Thymus (tissue), 11 donors: ENCODE data around the gene TUG1. TPM values are rescaled to one million over a fixed set of nuclear protein-coding genes. Genes with fewer than 3 reads are reported as not detected.

Experiments
- DNase-seq, 9 donors: peaks; one replicate each; pipeline ENCODE4 v3.0.0-alpha.2; 2013; ENCODE audit warnings: low spot score in 9 of 9, low read depth in 6 of 9, missing footprints in 1 of 9
- H3K27ac ChIP-seq, 2 donors: one replicate each; pipeline ENCODE4 v1.5.1; 2013; ENCODE audit warnings: control low read depth in 1 of 2, low read depth in 1 of 2, low read length in 1 of 2, mild to moderate bottlenecking in 1 of 2, moderate library complexity in 1 of 2
- H3K27me3 ChIP-seq, 2 donors: one replicate each; pipeline ENCODE4 v1.5.1; 2013; ENCODE audit warnings: low read length in 1 of 2; ENCODE audit not compliant: control insufficient read depth in 2 of 2, insufficient read depth in 1 of 2
- H3K36me3 ChIP-seq, 2 donors: one replicate each; pipeline ENCODE4 v1.5.1; 2013; ENCODE audit warnings: low read length in 1 of 2, mild to moderate bottlenecking in 1 of 2, moderate library complexity in 1 of 2; ENCODE audit not compliant: control insufficient read depth in 2 of 2, insufficient read depth in 2 of 2
- H3K4me1 ChIP-seq, 2 donors: one replicate each; pipeline ENCODE4 v1.5.1; 2013; ENCODE audit warnings: low read length in 2 of 2; ENCODE audit not compliant: control insufficient read depth in 2 of 2, insufficient read depth in 2 of 2
- H3K4me3 ChIP-seq, 2 donors: one replicate each; pipeline ENCODE4 v1.5.1; 2013; ENCODE audit warnings: low read length in 2 of 2, control low read depth in 1 of 2, mild to moderate bottlenecking in 1 of 2
- H3K9me3 ChIP-seq, 2 donors: one replicate each; pipeline ENCODE4 v1.5.1; 2013; ENCODE audit warnings: low read length in 1 of 2, mild to moderate bottlenecking in 1 of 2; ENCODE audit not compliant: control insufficient read depth in 2 of 2, insufficient read depth in 1 of 2
- WGBS: extraction: QIAGEN DNeasy Blood & Tissue Kit; methylation state at CpG from one replicate; pipeline ENCODE4 v1.1.7; 2013; 5-methylcytosine and 5-hydroxymethylcytosine counted together
- polyA plus RNA-seq: library from polyadenylated mRNA; stranded (reverse); fragments of 200-250 nt; gene quantifications from one replicate; pipeline ENCODE4 v1.2.3, GENCODE V29; 2013
- total RNA-seq: library from RNA; stranded (reverse); fragments of 120-200 nt; gene quantifications from one replicate; pipeline ENCODE4 v1.2.4, GENCODE V29; 2013
- donor health status: healthy.

TUG1 gene
- total and polyA plus RNA-seq, 2 donors: 58.2 to 65.5 TPM

GRCh38 chr22:30926706-30927105 is 42.4 kb upstream of the TUG1 start:
- H3K36me3 ChIP-seq: peaks cover 39 to 48% of the 10 kb centered on the region in 2 donors
- DNase-seq: no peak
- H3K27ac ChIP-seq: no peak overlapping the region
- H3K27me3 ChIP-seq: peaks cover 0 to 8% of the 10 kb centered on the region in 2 donors
- H3K4me3 ChIP-seq: no peak overlapping the region
- 97% methylated on average over 4 of the region's 4 CpGs for WGBS
- H3K4me1 ChIP-seq: peaks cover 0 to 6% of the 10 kb centered on the region in 2 donors
- H3K9me3 ChIP-seq: peaks cover 0 to 4% of the 10 kb centered on the region in 2 donors

- Histone ChIP-seq H3K27me3 (no peaks in the 10 kb centered on the region), H3K4me3 (no peak overlapping the region), H3K9me3 (no peaks in the 10 kb centered on the region), H3K4me1 (no peaks in the 10 kb centered on the region), H3K36me3 (peaks cover 48 to 59% of the 10 kb centered on the region in 2 donors), H3K27ac (no peak overlapping the region)
- no peak for DNase-seq
- 97% methylated on average over 10 of the region's 10 CpGs for WGBS
Measured at GRCh38 chr22:30927806-30928205, 41.3 kb upstream of the TUG1 start.

- Histone ChIP-seq H3K9me3 (no peaks in the 10 kb centered on the region), H3K4me3 (no peak overlapping the region), H3K27ac (no peak overlapping the region), H3K27me3 (no peaks in the 10 kb centered on the region), H3K36me3 (peaks cover 54 to 65% of the 10 kb centered on the region in 2 donors), H3K4me1 (no peaks in the 10 kb centered on the region)
- whole genome bisulfite sequencing: over 99% methylated on average over 6 of the region's 6 CpGs
- DNase-seq: no peak
Measured at GRCh38 chr22:30928401-30928800, 40.7 kb upstream of the TUG1 start.

- H3K9me3 ChIP-seq: no peaks in the 10 kb centered on the region
- no peak overlapping the region for H3K4me3 ChIP-seq
- DNase-seq: no peak
- over 99% methylated on average over 3 of the region's 3 CpGs for WGBS
- H3K4me1 ChIP-seq: no peaks in the 10 kb centered on the region
- peaks cover 66 to 77% of the 10 kb centered on the region in 2 donors for H3K36me3 ChIP-seq
- no peaks in the 10 kb centered on the region for H3K27me3 ChIP-seq
- H3K27ac ChIP-seq: no peak overlapping the region
Measured at GRCh38 chr22:30930228-30930627, 38.8 kb upstream of the TUG1 start.

- H3K36me3 ChIP-seq: peaks cover 61 to 79% of the 10 kb centered on the region in 2 donors
- no peak for DNase-seq
- no peaks in the 10 kb centered on the region for H3K9me3 ChIP-seq
- no peaks in the 10 kb centered on the region for H3K4me1 ChIP-seq
- H3K27me3 ChIP-seq: no peaks in the 10 kb centered on the region
- WGBS: 97% methylated on average over 4 of the region's 4 CpGs
- H3K4me3 ChIP-seq: no peak overlapping the region
- H3K27ac ChIP-seq: no peak overlapping the region
Measured at GRCh38 chr22:30931541-30932300, 37.3 kb upstream of the TUG1 start.

GRCh38 chr22:30932661-30933060 is 36.4 kb upstream of the TUG1 start:
- H3K4me3 ChIP-seq: no peak overlapping the region
- no peaks in the 10 kb centered on the region for H3K9me3 ChIP-seq

GRCh38 chr22:30933457-30933856 is 35.6 kb upstream of the TUG1 start:
- Histone ChIP-seq H3K27me3 (no peaks in the 10 kb centered on the region), H3K36me3 (peaks cover 57 to 75% of the 10 kb centered on the region in 2 donors), H3K4me1 (no peaks in the 10 kb centered on the region), H3K4me3 (no peak overlapping the region), H3K9me3 (no peaks in the 10 kb centered on the region), H3K27ac (no peak overlapping the region)
- DNase-seq: no peak
- 97% methylated on average over 7 of the region's 7 CpGs for WGBS

More at GRCh38 chr22:30932661-30933060, 36.4 kb upstream of the TUG1 start:
- Histone ChIP-seq H3K4me1 (no peaks in the 10 kb centered on the region), H3K27ac (no peak overlapping the region), H3K36me3 (peaks cover 61 to 79% of the 10 kb centered on the region in 2 donors), H3K27me3 (no peaks in the 10 kb centered on the region)
- WGBS: 98% methylated on average over 16 of the region's 16 CpGs
- no peak for DNase-seq

- H3K36me3 ChIP-seq: peaks cover 60 to 73% of the 10 kb centered on the region in 2 donors
- DNase-seq: no peak
- no peak overlapping the region for H3K4me3 ChIP-seq
- H3K9me3 ChIP-seq: no peaks in the 10 kb centered on the region
- no peaks in the 10 kb centered on the region for H3K4me1 ChIP-seq
- 99% methylated on average over 8 of the region's 8 CpGs for WGBS
- H3K27me3 ChIP-seq: no peaks in the 10 kb centered on the region
- no peak overlapping the region for H3K27ac ChIP-seq
Measured at GRCh38 chr22:30934053-30934452, 35.0 kb upstream of the TUG1 start.

GRCh38 chr22:30940685-30941362 is 28.2 kb upstream of the TUG1 start:
- Histone ChIP-seq H3K9me3 (no peaks in the 10 kb centered on the region), H3K4me3 (no peak overlapping the region), H3K36me3 (peaks cover 78 to 80% of the 10 kb centered on the region in 2 donors), H3K27ac (no peak overlapping the region), H3K4me1 (no peaks in the 10 kb centered on the region), H3K27me3 (no peaks in the 10 kb centered on the region)
- 57% methylated on average over 7 of the region's 7 CpGs for WGBS
- no peak for DNase-seq
